MCF 10A (cell line): ENCODE data around the gene CLK2. TPM values are rescaled to one million over a fixed set of nuclear protein-coding genes. Genes with fewer than 3 reads are reported as not detected.
"Not testable (repeated sequence)": the region's sequence is repeated elsewhere in the genome, so short reads cannot be mapped to it uniquely, and the experiment has no call there.

Experiments used
- BruUV-seq: library from RNA; stranded (reverse); fragments of 400-500 nt; replicated peaks from 2 replicates; lab custom pipeline; 2021; lab: Mats Ljungman, UMichigan
- CTCF ChIA-PET: fragments of 300-600 bp; sonication (Branson Sonifier 250); formaldehyde crosslinking; extraction: SDS; loops from one replicate; lab custom pipeline; 2021; ENCODE audit warnings: antibody characterized with exemption, inconsistent platforms; lab: Yijun Ruan, JAX
- POLR2A ChIA-PET: fragments of 300-600, 350-650 bp; sonication (Branson Sonifier 250); formaldehyde crosslinking; extraction: SDS; loops from one replicate; lab custom pipeline; 2020; ENCODE audit warnings: antibody characterized with exemption, inconsistent platforms; lab: Yijun Ruan, JAX
- DNase-seq: peaks from one replicate; pipeline ENCODE4 v3.0.0-alpha.2; 2018; ENCODE audit not compliant: unreplicated experiment
- H3K27ac Mint-ChIP-seq: one replicate; pipeline ENCODE4 v1.8.0; 2022; ENCODE audit warnings: mild to moderate bottlenecking, low read depth, mixed read lengths; ENCODE audit not compliant: unreplicated experiment
- H3K27me3 Mint-ChIP-seq: one replicate; pipeline ENCODE4 v1.8.0; 2022; ENCODE audit warnings: mixed read lengths; ENCODE audit not compliant: insufficient read depth, unreplicated experiment
- H3K36me3 Mint-ChIP-seq: one replicate; pipeline ENCODE4 v1.8.0; 2022; ENCODE audit warnings: mild to moderate bottlenecking, moderate library complexity, mixed read lengths; ENCODE audit not compliant: insufficient read depth, unreplicated experiment
- H3K4me1 Mint-ChIP-seq: one replicate; pipeline ENCODE4 v1.8.0; 2022; ENCODE audit warnings: mixed read lengths; ENCODE audit not compliant: insufficient read depth, unreplicated experiment
- H3K4me3 Mint-ChIP-seq: one replicate; pipeline ENCODE4 v1.8.0; 2022; ENCODE audit warnings: mild to moderate bottlenecking, moderate library complexity, mixed read lengths; ENCODE audit not compliant: unreplicated experiment
- H3K9me3 Mint-ChIP-seq: one replicate; pipeline ENCODE4 v1.8.0; 2022; ENCODE audit warnings: mixed read lengths; ENCODE audit not compliant: unreplicated experiment
- CTCF ChIP-seq: fragments of 200-600 bp; IDR thresholded peaks from one replicate; pipeline ENCODE4 v1.8.0; 2022; ENCODE audit warnings: antibody characterized with exemption, mild to moderate bottlenecking; ENCODE audit not compliant: unreplicated experiment
- intact Hi-C: fragments of 100-400 bp; cut with micrococcal nuclease; formaldehyde crosslinking; loops from 2 replicates; pipeline ENCODE4 v1.14.1; 2022
- total RNA-seq: library from RNA; stranded (reverse); gene quantifications from 2 replicates; pipeline ENCODE4 v1.2.3, GENCODE V29; 2022

Gene CLK2
- total RNA-seq, 1 experiment from 2014 or later: 78.6 TPM

- POLR2A ChIA-PET: interaction anchor here (0.6 to 7.5 kb wide), 12 partner anchors 9 to 1031 kb away, joined by 3 to 45 read pairs (median 4); partner anchors contain the start of genes CLK2, MTX1, RUSC1 and SCAMP3
- H3K4me1 Mint-ChIP-seq: peaks cover 15% of the 10 kb centered on the region
- no peak for DNase-seq
- intact Hi-C loops: loop anchor here (1.0 to 2.0 kb wide), 4 partner anchors 58 to 341 kb away; partner anchors contain the start of gene FDPS
- H3K27me3 Mint-ChIP-seq: no peaks in the 10 kb centered on the region
- TF ChIP-seq CTCF: no peak
- H3K4me3 Mint-ChIP-seq: no peak overlapping the region
- BruUV-seq: no TSS peak
- no peak overlapping the region for H3K27ac Mint-ChIP-seq
- H3K9me3 Mint-ChIP-seq: no peaks in the 10 kb centered on the region
- no peaks in the 10 kb centered on the region for H3K36me3 Mint-ChIP-seq
- CTCF ChIA-PET: interaction anchor here (0.6 to 10.0 kb wide), 71 partner anchors 9 to 1270 kb away, joined by 3 to 238 read pairs (median 4); partner anchors contain the start of genes CLK2, FDPS, HCN3 and KRTCAP2
Measured at GRCh38 chr1:155250246-155250632, 23.1 kb downstream of the CLK2 start.

GRCh38 chr1:155247667-155248553 is 25.4 kb downstream of the CLK2 start:
- Mint-ChIP-seq H3K36me3 (peaks cover 7% of the 10 kb centered on the region), H3K9me3 (no peaks in the 10 kb centered on the region), H3K4me1 (peaks cover 9% of the 10 kb centered on the region), H3K27ac (no peak overlapping the region), H3K27me3 (no peaks in the 10 kb centered on the region), H3K4me3 (no peak overlapping the region)
- DNase-seq: no peak
- CTCF ChIA-PET: interaction anchor here (0.6 to 10.0 kb wide), 12 partner anchors 12 to 818 kb away, joined by 3 to 238 read pairs (median 13); partner anchors contain the start of genes CLK2, FDPS, HCN3 and MTX1
- TF ChIP-seq CTCF: no peak
- intact Hi-C loops: no loop called here
- BruUV-seq: no TSS peak
- POLR2A ChIA-PET: interaction anchor here (0.5 to 7.5 kb wide), 6 partner anchors 13 to 1464 kb away, joined by 3 to 45 read pairs (median 4); partner anchors contain the start of gene SCAMP3

DNA sequence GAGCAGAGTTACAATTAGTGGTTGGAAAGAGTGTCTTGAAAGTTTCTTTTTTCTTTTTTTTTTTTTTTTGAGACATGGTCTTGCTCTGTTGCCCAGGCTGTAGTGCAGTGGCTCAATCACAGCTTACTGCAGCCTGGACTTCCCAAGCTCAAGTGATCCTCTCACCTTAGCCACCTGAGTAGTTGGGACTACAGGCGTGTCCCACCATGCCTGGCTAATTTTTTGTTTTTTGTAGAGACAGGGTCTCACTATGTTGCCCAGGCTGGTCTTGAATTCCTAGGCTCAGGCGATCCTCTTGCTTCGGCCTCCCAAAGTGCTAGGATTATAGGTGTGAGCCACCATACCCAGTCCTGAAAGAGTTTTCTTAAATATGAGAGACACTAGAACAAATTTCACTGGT is 26.5 kb downstream of the CLK2 start:
- H3K9me3 Mint-ChIP-seq, H3K4me1 Mint-ChIP-seq, H3K36me3 Mint-ChIP-seq, BruUV-seq, H3K4me3 Mint-ChIP-seq, H3K27ac Mint-ChIP-seq, H3K27me3 Mint-ChIP-seq, DNase-seq, intact Hi-C loops: not testable (repeated sequence)
- CTCF ChIA-PET: interaction anchor here (0.8 to 10.0 kb wide), 6 partner anchors 13 to 103 kb away, joined by 3 to 238 read pairs (median 102); partner anchors contain the start of genes CLK2, HCN3, MTX1 and RUSC1
- POLR2A ChIA-PET: interaction anchor here (2.0 to 7.5 kb wide), 3 partner anchors 9 to 53 kb away, joined by 8 to 45 read pairs (median 14); partner anchors contain the start of genes ENTREP3 and SCAMP3

DNA sequence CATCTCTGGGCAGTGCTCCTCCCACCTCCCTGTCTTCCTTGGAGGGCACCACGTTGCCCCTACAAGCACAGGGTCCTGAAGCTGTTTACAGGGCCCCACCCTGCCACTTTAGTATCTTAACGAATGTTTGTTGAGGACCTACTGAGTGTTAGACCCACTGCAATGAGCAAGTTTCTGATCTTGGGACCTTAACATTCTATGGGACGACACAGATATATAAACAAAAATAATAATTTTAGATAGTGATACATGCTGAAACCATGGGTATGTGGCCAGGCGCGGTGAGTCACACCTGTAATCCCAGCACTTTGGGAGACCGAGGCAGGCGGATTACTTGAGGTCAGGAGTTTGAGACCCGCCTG is 28.2 kb downstream of the CLK2 start:
- CTCF ChIA-PET: interaction anchor here (0.5 to 3.2 kb wide), 8 partner anchors 14 to 347 kb away, joined by 3 to 15 read pairs (median 4); partner anchors contain the start of gene THBS3
- BruUV-seq: no TSS peak
- H3K4me3 Mint-ChIP-seq: peak overlapping the region; percentile 70
- DNase-seq: no peak
- no peak for TF ChIP-seq CTCF
- H3K9me3 Mint-ChIP-seq: no peaks in the 10 kb centered on the region
- intact Hi-C loops: no loop called here
- H3K27me3 Mint-ChIP-seq: no peaks in the 10 kb centered on the region
- POLR2A ChIA-PET: interaction anchor here (0.6 to 3.5 kb wide), 11 partner anchors 11 to 406 kb away, joined by 3 to 34 read pairs (median 5); partner anchors contain the start of genes CLK2, ENTREP3, KRTCAP2 and SCAMP3
- H3K36me3 Mint-ChIP-seq: peaks cover 7% of the 10 kb centered on the region
- peaks cover 24% of the 10 kb centered on the region for H3K4me1 Mint-ChIP-seq
- H3K27ac Mint-ChIP-seq: no peak overlapping the region
